Endodermal cell (in vitro differentiated cells): Measurements from ENCODE around the gene RPL13. TPM values are rescaled to one million over a fixed set of nuclear protein-coding genes. Genes with fewer than 3 reads are reported as not detected.
A peak's percentile ranks its signal among the peaks of the same experiment; 100 is the strongest.

ENCODE experiments used
- DNase-seq: peaks from one replicate; pipeline ENCODE4 v3.0.0-alpha.2; 2017
- H3K27ac ChIP-seq: 2 replicates; pipeline ENCODE4 v1.5.1; 2013; ENCODE audit warnings: mild to moderate bottlenecking, low read depth, low read length, moderate library complexity
- H3K27me3 ChIP-seq: 2 replicates; pipeline ENCODE4 v1.6.1; 2013; ENCODE audit warnings: mild to moderate bottlenecking, low read length, moderate library complexity; ENCODE audit not compliant: insufficient read depth, control insufficient read depth, poor library complexity, severe bottlenecking
- H3K36me3 ChIP-seq: 2 replicates; pipeline ENCODE4 v1.7.0; 2013; ENCODE audit warnings: mild to moderate bottlenecking, low read length, moderate library complexity; ENCODE audit not compliant: control insufficient read depth, insufficient read depth
- H3K4me1 ChIP-seq: one replicate; pipeline ENCODE4 v1.7.0; 2013; ENCODE audit warnings: low read length; ENCODE audit not compliant: control insufficient read depth, insufficient read depth
- H3K4me3 ChIP-seq: 2 replicates; pipeline ENCODE4 v1.5.1; 2013; ENCODE audit warnings: mild to moderate bottlenecking, low read length, moderate library complexity
- H3K9ac ChIP-seq: 2 replicates; pipeline ENCODE4 v1.6.1; 2013; ENCODE audit warnings: mild to moderate bottlenecking, low read length, moderate library complexity; ENCODE audit not compliant: poor library complexity, severe bottlenecking; ENCODE audit errors: extremely low read depth
- H3K9me3 ChIP-seq: 2 replicates; pipeline ENCODE4 v1.6.1; 2013; ENCODE audit warnings: mild to moderate bottlenecking, low read length, moderate library complexity; ENCODE audit not compliant: control insufficient read depth
- H3K27ac Mint-ChIP-seq: 2 replicates; pipeline ENCODE4 v1.8.0; 2020; ENCODE audit warnings: mixed read lengths
- H3K27me3 Mint-ChIP-seq: 2 replicates; pipeline ENCODE4 v1.8.0; 2021; ENCODE audit warnings: mild to moderate bottlenecking, mixed read lengths; ENCODE audit not compliant: insufficient read depth
- H3K36me3 Mint-ChIP-seq: 2 replicates; pipeline ENCODE4 v1.8.0; 2020; ENCODE audit warnings: low read depth, mixed read lengths
- H3K4me1 Mint-ChIP-seq: 2 replicates; pipeline ENCODE4 v1.8.0; 2020; ENCODE audit warnings: mixed read lengths
- H3K4me3 Mint-ChIP-seq: 2 replicates; pipeline ENCODE4 v1.8.0; 2020; ENCODE audit warnings: mild to moderate bottlenecking, moderate library complexity, mixed read lengths
- H3K9me3 Mint-ChIP-seq: 2 replicates; pipeline ENCODE4 v1.8.0; 2020; ENCODE audit warnings: mild to moderate bottlenecking, mixed read lengths
- CTCF ChIP-seq: fragments of 200-600 bp; sonication (generic); conservative IDR thresholded peaks from 2 replicates; pipeline ENCODE4 v1.5.0; 2021; ENCODE audit warnings: antibody characterized with exemption, mild to moderate bottlenecking
- WGBS, 2 experiments: methylation state at CpG; one replicate each; pipeline versions ENCODE4 v1.1.5 to v1.1.7; 2013; ENCODE audit warnings: missing lambda C conversion rate in 2 of 2, mixed read lengths in 1 of 2; ENCODE audit not compliant: insufficient coverage in 1 of 2, insufficient read length in 1 of 2; 5-methylcytosine and 5-hydroxymethylcytosine counted together
- total RNA-seq, 2 donors: library from RNA; stranded (reverse); fragmentation: NEBNext Ultra II Directional in 1 of 2; extraction: Animal tissue kit (Norgen Biotek cat#: 25700) in 1 of 2; gene quantifications; 2 replicates in 1 of 2; 3 replicates in 1 of 2; pipeline ENCODE4 v1.2.1, GENCODE V29; 2021

RPL13 gene
- total RNA-seq, 2 donors from 2014 or later, result 1,911 to 2,019 TPM

DNA sequence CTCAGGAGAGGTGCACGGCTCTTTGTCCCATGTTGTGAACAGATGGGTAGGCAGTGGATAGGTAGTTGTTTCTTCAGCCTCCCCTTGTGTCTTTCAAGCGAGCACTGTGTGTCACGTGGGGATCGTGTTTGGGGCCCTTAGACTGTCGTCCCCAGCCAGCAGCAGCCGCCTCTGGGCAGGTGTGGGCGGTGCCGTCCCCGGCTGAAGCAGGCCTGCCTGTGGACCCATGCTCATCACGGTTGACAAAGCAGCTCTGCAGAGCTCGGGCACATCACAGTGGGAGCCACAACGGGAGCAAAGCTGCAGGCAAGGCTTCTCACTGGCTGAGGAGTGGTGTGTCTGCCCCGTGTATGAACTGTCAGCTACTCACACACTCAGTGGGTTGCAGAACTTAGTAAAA is 4.7 kb upstream of the RPL13 start:
- no peak for DNase-seq
- Mint-ChIP-seq H3K4me3 (no peak overlapping the region), H3K36me3 (peaks cover 49% of the 10 kb centered on the region), H3K27ac (peak overlapping the region; percentile 55), H3K9me3 (no peaks in the 10 kb centered on the region), H3K27me3 (no peaks in the 10 kb centered on the region), H3K4me1 (peaks cover 3% of the 10 kb centered on the region)
- H3K9ac ChIP-seq, result no peak overlapping the region
- no peaks in the 10 kb centered on the region for H3K4me1 ChIP-seq
- no peak for TF ChIP-seq CTCF
- H3K9me3 ChIP-seq, result no peaks in the 10 kb centered on the region
- no peaks in the 10 kb centered on the region for H3K27me3 ChIP-seq
- H3K27ac ChIP-seq, result no peak overlapping the region
- WGBS, 2 experiments, result 94 to 96% methylated on average over 11 to 13 of the region's 13 CpGs
- peaks cover 53% of the 10 kb centered on the region for H3K36me3 ChIP-seq
- no peak overlapping the region for H3K4me3 ChIP-seq

DNA sequence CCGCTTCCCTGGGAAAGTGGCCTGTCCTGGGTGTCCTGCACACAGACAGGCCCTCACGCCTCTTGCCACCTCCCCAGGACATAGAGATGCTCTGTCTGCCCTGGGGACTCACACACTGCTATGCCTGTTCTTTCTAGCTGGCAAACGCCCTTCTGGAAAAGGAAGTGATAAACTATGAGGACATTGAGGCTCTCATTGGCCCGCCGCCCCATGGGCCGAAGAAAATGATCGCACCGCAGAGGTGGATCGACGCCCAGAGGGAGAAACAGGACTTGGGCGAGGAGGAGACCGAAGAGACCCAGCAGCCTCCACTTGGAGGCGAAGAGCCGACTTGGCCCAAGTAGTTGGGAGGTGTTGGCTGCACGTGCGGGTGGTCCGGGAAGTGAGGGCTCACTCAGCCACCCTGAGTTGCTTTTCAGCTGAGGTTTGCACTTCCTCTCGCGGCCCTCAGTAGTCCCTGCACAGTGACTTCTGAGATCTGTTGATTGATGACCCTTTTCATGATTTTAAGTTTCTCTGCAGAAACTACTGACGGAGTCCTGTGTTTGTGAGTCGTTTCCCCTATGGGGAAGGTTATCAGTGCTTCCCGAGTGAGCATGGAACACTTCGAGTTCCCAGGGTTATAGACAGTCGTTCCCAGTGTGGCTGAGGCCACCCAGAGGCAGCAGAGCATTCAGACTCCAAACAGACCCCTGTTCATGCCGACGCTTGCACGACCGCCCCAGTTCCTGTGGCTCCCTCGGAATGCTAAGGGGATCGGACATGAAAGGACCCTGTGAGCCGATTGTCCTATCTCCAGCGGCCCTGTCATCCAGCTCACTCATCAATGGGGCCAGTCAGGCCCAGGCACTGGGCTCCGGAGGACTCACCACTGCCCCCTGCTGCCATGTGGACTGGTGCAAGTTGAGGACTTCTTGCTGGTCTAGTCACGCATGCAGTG is 3.5 kb upstream of the RPL13 start:
- Histone ChIP-seq H3K36me3 (peaks cover 51% of the 10 kb centered on the region), H3K9me3 (no peaks in the 10 kb centered on the region), H3K4me3 (no peak overlapping the region), H3K4me1 (no peaks in the 10 kb centered on the region), H3K27ac (peak overlapping the region; percentile 73), H3K27me3 (no peaks in the 10 kb centered on the region), H3K9ac (no peak overlapping the region)
- 81 to 84% methylated on average over 33 to 34 of the region's 34 CpGs for WGBS, 2 experiments
- peak; percentile 98 for DNase-seq
- Mint-ChIP-seq H3K4me3 (no peak overlapping the region), H3K4me1 (peaks cover 9% of the 10 kb centered on the region), H3K9me3 (no peaks in the 10 kb centered on the region), H3K36me3 (peaks cover 46% of the 10 kb centered on the region), H3K27ac (peak overlapping the region; percentile 90), H3K27me3 (no peaks in the 10 kb centered on the region)
- TF ChIP-seq CTCF, result peak; percentile 89

- Histone ChIP-seq H3K9me3 (no peaks in the 10 kb centered on the region), H3K27me3 (no peaks in the 10 kb centered on the region), H3K4me1 (no peaks in the 10 kb centered on the region), H3K27ac (no peak overlapping the region), H3K36me3 (peaks cover 52% of the 10 kb centered on the region), H3K9ac (no peak overlapping the region), H3K4me3 (no peak overlapping the region)
- 94 to 97% methylated on average over 16 to 19 of the region's 19 CpGs for WGBS, 2 experiments
- TF ChIP-seq CTCF, result no peak
- Mint-ChIP-seq H3K27ac (peak overlapping the region; percentile 90), H3K4me3 (no peak overlapping the region), H3K9me3 (no peaks in the 10 kb centered on the region), H3K36me3 (peaks cover 46% of the 10 kb centered on the region), H3K4me1 (peaks cover 17% of the 10 kb centered on the region), H3K27me3 (no peaks in the 10 kb centered on the region)
- no peak for DNase-seq
Observed at GRCh38 chr16:89557690-89558490, 2.6 kb upstream of the RPL13 start.
